Left ventricle myocardium inferior (tissue), 1 donor: ENCODE results near the gene GCDH. TPM values are rescaled to one million over a fixed set of nuclear protein-coding genes. Genes with fewer than 3 reads are reported as not detected.

Experiments
- DNase-seq: peaks from one replicate; pipeline ENCODE4 v3.0.0-alpha.2; 2020
- H3K27ac ChIP-seq: fragments of 200-600 bp; replicated peaks from 2 replicates; pipeline ENCODE4 v1.8.0; 2021
- H3K27me3 ChIP-seq: fragments of 200-600 bp; 2 replicates; pipeline ENCODE4 v1.8.0; 2021; ENCODE audit warnings: low read depth
- H3K36me3 ChIP-seq: fragments of 200-600 bp; 2 replicates; pipeline ENCODE4 v1.8.0; 2021
- H3K4me1 ChIP-seq: fragments of 200-600 bp; 2 replicates; pipeline ENCODE4 v1.8.0; 2021
- H3K4me3 ChIP-seq: fragments of 200-600 bp; 2 replicates; pipeline ENCODE4 v1.8.0; 2021; ENCODE audit warnings: mild to moderate bottlenecking, moderate library complexity
- H3K9me3 ChIP-seq: fragments of 200-600 bp; replicated peaks from 2 replicates; pipeline ENCODE4 v1.8.0; 2021
- CTCF ChIP-seq: fragments of 200-600 bp; IDR thresholded peaks from 2 replicates; pipeline ENCODE4 v1.8.0; 2021; ENCODE audit warnings: antibody characterized with exemption, mild to moderate bottlenecking, borderline replicate concordance
- intact Hi-C: fragments of 100-400 bp; cut with micrococcal nuclease; formaldehyde crosslinking; loops from one replicate; pipeline ENCODE4 v1.11.0; 2022
- total RNA-seq: library from RNA; stranded (reverse); fragmentation: NEBNext Ultra II Directional; extraction: Animal tissue kit (Norgen Biotek cat#: 25700); gene quantifications from one replicate; pipeline ENCODE4 v1.2.1, GENCODE V29; 2021
- donor health status: DM: no; HTN: yes; CAD: no; lungs with severe emphysema.

The GCDH gene
- total RNA-seq, 1 donor from 2014 or later, result 41.8 TPM

- H3K27me3 ChIP-seq, result no peaks in the 10 kb centered on the region
- TF ChIP-seq CTCF, result peak; percentile 31
- H3K27ac ChIP-seq, result peak within 1 kb of the TSS; percentile 91
- intact Hi-C loops, result no loop called here
- H3K4me1 ChIP-seq, result peaks cover 65% of the 10 kb centered on the region
- H3K36me3 ChIP-seq, result peaks cover 41% of the 10 kb centered on the region
- H3K4me3 ChIP-seq, result peak within 1 kb of the TSS; percentile 83
- peak; percentile 100 for DNase-seq
- no peaks in the 10 kb centered on the region for H3K9me3 ChIP-seq
Observed at GRCh38 chr19:12937927-12938778, 47.2 kb downstream of the GCDH start, which contains the start of gene CALR. Gene CALR (plus strand): TSS chr19:12938609. CDS start chr19:12938680, 71 bp downstream.

DNA sequence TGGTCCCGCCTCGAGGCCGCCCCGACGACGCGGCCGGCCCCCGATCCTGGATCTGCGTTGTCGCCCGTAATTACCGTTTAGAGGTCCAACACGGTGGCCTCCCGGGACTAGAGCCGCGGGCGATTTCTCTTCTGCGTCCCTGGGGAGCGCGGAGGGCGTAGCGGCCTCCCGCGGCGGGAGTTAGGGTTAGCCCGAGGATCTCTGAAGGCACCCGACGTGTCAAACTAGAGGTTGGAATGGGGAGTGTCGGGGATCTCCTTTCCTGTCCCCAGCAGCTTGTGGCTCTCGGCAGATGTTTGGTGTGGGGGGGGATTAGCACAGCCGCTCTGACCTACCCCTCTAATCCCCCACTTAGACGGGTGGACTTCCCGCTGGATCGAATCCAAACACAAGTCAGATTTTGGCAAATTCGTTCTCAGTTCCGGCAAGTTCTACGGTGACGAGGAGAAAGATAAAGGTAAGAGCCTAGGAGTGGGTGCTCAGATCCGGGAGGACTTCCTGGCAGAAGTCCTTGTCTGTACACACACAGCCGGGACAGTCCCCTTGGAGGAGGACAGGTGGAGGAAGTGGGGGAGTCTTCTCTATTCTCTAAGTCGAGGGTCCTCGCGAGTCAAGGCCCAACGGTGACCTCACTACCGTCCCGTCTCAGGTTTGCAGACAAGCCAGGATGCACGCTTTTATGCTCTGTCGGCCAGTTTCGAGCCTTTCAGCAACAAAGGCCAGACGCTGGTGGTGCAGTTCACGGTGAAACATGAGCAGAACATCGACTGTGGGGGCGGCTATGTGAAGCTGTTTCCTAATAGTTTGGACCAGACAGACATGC is 48.0 kb downstream of the GCDH start:
- Histone ChIP-seq H3K27ac (peak overlapping the region; percentile 91), H3K4me1 (peaks cover 67% of the 10 kb centered on the region), H3K36me3 (peaks cover 49% of the 10 kb centered on the region), H3K27me3 (no peaks in the 10 kb centered on the region), H3K4me3 (peak overlapping the region; percentile 83), H3K9me3 (no peaks in the 10 kb centered on the region)
- intact Hi-C loops, result no loop called here
- DNase-seq, result no peak
- TF ChIP-seq CTCF, result peak; percentile 26

- Histone ChIP-seq H3K27me3 (no peaks in the 10 kb centered on the region), H3K4me1 (peaks cover 72% of the 10 kb centered on the region), H3K9me3 (no peaks in the 10 kb centered on the region), H3K4me3 (peak overlapping the region; percentile 83), H3K27ac (peak overlapping the region; percentile 91), H3K36me3 (peaks cover 59% of the 10 kb centered on the region)
- no peak for DNase-seq
- TF ChIP-seq CTCF, result no peak
- intact Hi-C loops, result no loop called here
Observed at GRCh38 chr19:12939975-12940423, 49.0 kb downstream of the GCDH start.

- peak overlapping the region; percentile 83 for H3K4me3 ChIP-seq
- peaks cover 80% of the 10 kb centered on the region for H3K4me1 ChIP-seq
- peak overlapping the region; percentile 91 for H3K27ac ChIP-seq
Observed at GRCh38 chr19:12940897-12941296, 49.9 kb downstream of the GCDH start.

More at GRCh38 chr19:12940897-12941296, 49.9 kb downstream of the GCDH start:
- Histone ChIP-seq H3K36me3 (peaks cover 60% of the 10 kb centered on the region), H3K9me3 (no peaks in the 10 kb centered on the region), H3K27me3 (no peaks in the 10 kb centered on the region)
- intact Hi-C loops, result no loop called here
- no peak for TF ChIP-seq CTCF
- no peak for DNase-seq
